HG03342 (cell line): Measurements from ENCODE around the gene FGF3.

Experiments
- ATAC-seq: cut with Tn5 transposase; IDR thresholded peaks from one replicate; pipeline ENCODE4 v1.9.1; 2021; ENCODE audit warnings: mild to moderate bottlenecking, moderate library complexity; ENCODE audit not compliant: unreplicated experiment

Gene FGF3

GRCh38 chr11:69825037-69825834, 6.0 kb upstream of the FGF3 start:
- ATAC-seq: no peak

- no peak for ATAC-seq
Observed at GRCh38 chr11:69823641-69824265, 4.5 kb upstream of the FGF3 start.

GRCh38 chr11:69822676-69823494, 3.7 kb upstream of the FGF3 start:
- ATAC-seq: no peak

DNA sequence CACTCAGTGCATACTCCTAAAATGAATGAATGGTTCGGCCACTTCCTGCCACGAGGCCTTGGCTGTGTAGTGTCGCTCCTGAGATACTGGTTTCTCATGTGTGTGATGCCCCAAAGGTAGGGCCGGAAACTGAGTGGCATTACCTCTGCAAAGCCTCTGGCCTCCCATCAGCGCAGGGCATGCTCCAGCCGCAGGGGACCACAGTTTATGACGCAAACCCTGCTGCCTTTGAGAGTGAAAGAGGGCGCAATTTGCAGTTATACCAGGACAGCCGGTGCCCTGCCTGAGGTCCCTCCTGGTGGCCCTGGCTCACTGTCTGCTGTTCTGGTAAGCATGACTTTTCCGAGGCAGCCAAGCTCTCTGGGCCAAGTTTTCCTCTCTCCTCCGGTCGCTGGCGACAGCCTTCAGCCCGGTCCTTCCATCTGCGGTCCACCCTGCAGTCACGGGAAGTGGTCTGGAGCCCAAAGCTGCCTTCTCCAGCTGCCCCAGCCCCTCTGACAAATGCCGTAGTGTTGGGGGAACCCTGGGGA, 2.4 kb upstream of the FGF3 start:
- no peak for ATAC-seq

DNA sequence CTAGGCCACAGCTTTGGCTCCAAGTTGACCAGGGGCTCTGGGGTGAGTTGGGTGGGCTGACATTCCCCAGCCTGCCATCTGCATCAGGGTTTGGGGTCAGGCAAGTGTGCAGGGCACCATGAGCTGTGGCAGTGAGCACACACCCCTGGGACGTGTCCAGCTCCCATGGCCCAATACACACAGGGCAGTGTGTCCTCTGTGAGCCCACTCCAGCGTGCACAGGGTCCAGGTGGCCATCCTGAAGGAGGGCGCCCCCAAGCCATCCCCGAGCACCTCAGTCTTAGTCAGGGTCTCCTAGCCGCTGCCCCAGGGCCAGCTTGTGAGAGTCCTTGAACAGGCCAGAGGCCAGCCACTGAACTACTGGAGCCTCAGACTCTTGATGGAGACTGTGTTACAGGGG, 1.2 kb upstream of the FGF3 start:
- no peak for ATAC-seq

- no peak for ATAC-seq
Observed at GRCh38 chr11:69819541-69820070, 390 bp upstream of the FGF3 start.

GRCh38 chr11:69818231-69818602, 999 bp downstream of the FGF3 start:
- no peak for ATAC-seq

DNA sequence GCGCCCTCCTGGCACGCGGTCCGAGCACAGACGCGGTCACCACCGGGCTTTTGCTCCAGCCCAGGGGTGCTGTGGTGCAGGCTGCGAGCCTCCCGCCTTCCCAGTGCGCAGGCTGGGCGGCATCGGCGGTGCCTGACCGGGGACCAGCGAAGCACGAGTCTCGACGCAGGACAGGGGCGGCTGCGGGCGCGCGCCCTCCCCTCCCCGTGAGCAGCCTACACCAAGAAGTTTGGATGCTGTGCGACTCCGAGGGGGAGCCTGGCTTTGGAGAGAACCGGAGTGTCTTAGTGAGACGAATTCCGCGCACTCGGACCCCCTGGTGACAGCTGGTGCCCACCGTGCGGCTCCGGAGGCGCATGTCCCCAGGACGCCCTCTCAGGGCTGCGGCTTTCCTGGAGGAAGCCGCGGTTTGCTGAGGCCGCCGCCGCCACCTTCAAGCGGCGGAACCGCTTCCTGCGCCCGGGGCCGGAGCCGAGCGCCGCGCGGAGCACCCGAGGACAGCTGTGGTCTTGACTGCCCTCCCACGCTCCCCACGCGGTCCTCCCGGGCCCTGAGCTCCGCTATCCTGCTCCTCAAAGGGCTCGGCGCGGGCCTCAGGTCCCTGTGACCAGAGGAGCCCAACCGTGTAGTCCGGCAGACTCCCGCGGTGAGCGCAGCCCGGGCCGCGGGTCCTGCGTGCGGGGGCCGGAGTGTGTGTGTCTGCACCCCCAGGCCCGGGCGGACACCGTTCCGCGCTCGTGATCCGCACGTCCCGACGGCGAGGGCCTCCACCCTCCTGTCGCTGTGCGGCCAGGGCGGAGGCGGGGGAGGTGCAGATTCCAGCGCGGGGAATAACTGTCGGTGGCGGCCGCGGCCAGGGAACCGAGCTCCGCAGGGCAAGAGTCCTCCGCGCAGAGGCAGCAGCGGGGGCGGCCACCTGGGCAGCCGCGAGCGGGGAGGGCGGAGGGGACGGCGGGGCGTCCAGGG, 1.7 kb downstream of the FGF3 start:
- ATAC-seq: no peak

DNA sequence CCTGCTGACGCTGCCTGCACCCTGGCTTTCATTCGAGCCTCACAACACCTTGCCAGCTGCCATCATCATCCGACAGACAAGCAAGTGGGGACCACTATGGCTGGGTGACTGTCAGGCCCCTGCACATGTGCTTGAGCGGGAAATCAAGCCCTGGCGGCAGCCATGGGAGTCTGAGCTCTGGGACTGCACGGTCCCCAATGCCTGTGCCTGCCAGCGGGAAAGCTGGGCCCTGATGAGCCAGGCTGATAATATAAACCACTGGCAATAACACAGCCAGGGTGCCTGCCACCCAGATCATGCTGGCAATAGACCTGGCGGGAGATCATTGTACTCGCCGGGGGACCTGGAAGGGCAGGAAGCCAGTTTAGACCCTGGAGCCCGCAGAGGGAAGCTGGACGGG, 2.5 kb downstream of the FGF3 start:
- no peak for ATAC-seq

DNA sequence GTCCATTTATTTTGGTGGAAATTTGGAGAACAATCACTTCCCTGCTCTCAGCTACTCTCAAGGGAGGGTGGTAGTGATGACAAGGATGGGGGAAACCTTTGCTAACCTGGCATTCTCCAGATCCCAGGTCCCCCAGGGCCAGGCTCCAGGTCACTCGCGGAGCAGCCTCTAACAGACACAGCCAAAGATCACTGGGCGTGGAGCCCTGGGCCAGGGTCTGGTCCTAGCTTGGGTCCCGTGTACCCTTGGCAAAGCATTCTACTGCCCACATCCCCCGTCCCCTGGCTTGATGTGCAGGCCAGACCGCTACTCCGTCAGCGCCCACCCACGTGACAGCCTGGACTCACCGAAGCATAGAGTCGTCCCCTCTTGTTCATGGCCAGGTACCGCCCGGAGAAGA, 3.2 kb downstream of the FGF3 start:
- no peak for ATAC-seq

DNA sequence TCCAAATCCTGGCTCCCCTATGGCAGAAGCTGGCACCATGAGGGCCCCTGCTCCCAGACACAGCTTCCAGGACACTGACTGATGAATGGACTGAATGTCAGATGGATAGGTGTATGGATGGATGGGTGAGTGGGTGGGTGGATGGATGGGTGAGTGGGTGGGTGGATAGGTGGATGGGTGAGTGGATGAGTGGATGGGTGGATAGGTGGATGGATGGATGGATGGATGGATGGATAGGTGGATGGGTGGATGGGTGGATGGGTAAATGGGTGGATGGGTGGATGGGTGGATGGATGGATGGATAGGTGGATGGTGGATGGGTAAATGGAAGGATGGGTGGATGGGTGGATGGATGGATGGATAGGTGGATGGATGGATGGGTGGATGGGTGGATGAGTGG, 4.3 kb downstream of the FGF3 start:
- ATAC-seq: no peak

GRCh38 chr11:69814411-69814810, 4.8 kb downstream of the FGF3 start:
- ATAC-seq: no peak

DNA sequence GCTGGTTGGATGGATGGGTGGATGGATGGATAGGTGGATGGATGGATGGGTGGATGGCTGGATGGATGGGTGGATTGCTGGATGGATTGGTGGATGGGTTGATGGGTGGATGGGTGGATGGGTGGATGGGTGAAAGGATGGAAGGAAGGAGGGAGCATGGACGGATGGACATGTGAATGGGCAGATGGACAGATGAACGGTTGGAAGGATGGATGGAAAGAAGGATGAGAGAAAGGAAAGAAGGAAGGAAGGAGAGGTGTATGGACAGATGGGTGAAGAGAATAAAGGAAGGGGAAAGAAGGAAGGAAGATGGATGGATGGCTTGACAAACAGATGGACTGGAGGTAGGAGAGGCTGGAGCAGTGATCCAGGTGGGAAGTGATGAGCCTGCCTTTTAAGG, 5.4 kb downstream of the FGF3 start:
- no peak for ATAC-seq

DNA sequence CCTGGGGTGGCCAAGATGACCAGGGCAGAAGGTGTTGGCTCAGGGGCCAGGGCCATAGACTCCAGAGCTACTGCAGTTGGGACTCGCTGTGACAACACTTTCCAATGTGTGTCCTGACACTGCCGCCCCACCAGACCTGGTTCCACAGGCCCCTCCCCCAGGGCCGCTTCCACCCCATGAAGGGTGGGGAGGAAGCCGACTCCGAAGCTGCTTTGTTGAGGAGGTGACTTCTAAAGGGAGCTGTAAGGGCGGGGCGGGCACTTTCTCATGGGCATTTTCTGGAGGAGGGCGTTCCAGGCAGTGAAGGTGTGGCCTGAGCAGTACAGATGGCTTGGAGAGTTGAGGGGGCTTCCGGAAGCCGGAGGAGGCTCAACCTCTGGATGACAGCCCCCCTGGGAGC, 6.3 kb downstream of the FGF3 start:
- no peak for ATAC-seq

DNA sequence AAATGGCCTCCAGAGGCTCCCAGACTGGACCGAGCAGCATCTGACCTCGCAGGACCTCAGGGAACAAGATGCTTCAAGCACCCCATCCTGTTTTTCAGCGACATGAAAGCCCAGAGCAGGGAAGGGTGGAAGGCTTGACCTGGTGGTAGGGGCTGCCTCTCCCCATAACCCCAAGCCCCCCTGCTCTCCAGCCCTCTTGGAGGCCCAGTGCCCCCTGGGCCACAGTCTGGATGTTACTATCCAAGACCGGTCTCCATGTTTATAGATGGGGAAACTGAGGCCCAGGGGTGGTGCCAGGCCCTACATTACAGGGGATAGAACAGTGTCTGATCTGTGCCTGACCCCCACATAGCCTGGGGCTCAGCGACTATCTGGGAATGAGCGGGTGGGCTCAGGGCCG, 7.0 kb downstream of the FGF3 start:
- ATAC-seq: no peak

DNA sequence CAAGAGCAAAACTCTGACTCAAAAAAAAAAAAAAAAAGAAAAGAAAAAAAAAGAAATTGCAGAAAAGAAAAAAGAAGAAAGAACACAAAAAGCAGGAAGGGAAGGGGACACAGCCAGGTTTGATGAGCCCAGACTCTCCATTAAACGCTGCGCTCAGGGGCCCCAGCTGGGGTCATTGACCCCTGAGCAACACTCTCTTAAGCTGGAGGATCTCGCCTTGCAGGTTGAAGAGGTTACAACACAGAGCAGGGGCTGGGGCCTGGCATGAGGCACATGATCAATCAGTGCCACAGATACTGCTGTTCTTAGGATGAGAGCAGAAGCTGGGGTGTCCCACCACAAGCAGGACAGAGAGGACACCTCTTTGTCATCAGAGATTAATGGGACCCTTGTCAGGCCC, 7.8 kb downstream of the FGF3 start:
- ATAC-seq: no peak

GRCh38 chr11:69810289-69811118, 8.7 kb downstream of the FGF3 start:
- no peak for ATAC-seq

- no peak for ATAC-seq
Observed at GRCh38 chr11:69808667-69809086, 10.5 kb downstream of the FGF3 start.

DNA sequence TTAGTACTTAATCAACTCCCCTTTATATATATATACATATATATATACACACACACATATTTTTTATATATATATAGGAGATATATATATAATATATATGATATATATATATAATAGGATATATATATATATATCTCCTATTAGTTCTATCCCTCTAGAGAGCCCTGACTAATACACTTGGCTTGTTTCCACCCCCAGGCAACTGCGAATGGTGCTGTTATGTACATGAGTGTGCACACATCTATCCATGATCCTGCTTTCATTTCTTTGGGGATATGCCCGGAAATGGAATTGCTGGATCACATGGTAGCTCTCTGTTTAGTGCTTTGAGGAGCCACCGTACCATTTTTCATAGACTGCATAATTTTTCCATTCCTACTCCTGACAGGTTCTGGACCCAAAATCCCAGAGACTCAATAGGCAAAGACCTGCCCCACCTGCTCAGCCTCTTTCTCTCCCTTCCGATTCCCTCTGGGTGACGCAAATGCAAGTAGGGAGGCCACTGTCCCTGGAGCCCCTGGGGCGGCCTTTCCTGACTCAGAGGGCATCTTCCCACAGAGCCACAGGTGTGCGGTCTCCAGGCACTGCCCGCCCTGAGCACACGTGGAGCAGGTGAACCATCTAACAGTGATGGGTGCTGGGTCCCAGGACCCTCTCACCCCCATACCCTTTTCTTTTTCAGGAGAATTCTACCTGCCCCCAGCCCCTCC, 12.0 kb downstream of the FGF3 start:
- no peak for ATAC-seq
